Testis (tissue), 2 donors: Measurements from ENCODE around the gene ISLR2.
"Not testable (repeated sequence)": the region's sequence is repeated elsewhere in the genome, so short reads cannot be mapped to it uniquely, and the experiment has no call there.

ENCODE experiments used
- POLR2A ChIP-seq: fragments of 450-650 bp; IDR thresholded peaks from one replicate; pipeline ENCODE4 v1.6.1; 2017; ENCODE audit warnings: antibody characterized with exemption, mild to moderate bottlenecking, moderate library complexity
- TF ChIP-seq, protein P1 (sequence below), 3 experiments: fragments of 450-650 bp in 2 of 3; fragments of 200-600 bp in 1 of 3; sonication (generic) in 1 of 3; IDR thresholded peaks; one replicate each; pipeline ENCODE4 v1.5.1; 2016 to 2019; ENCODE audit warnings: antibody characterized with exemption in 3 of 3, mild to moderate bottlenecking in 2 of 3, moderate library complexity in 1 of 3

DNA sequence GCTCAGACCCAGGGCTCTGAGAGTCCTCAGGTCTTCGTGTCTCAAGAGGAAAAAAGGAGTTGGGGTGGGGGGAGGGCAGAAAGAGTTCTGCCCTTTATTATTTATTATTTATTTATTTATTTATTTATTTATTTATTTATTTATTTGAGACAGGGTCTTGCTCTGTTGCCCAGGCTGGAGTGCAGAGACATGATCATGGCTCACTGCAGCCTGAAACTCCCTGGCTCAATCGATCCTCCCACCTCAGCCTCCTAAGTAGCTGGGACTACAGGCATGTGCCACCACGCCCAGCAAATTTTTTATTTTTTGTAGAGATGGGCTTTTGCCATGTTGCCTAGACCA, 31.8 kb downstream of the ISLR2 start:
- TF ChIP-seq, protein P1, sequence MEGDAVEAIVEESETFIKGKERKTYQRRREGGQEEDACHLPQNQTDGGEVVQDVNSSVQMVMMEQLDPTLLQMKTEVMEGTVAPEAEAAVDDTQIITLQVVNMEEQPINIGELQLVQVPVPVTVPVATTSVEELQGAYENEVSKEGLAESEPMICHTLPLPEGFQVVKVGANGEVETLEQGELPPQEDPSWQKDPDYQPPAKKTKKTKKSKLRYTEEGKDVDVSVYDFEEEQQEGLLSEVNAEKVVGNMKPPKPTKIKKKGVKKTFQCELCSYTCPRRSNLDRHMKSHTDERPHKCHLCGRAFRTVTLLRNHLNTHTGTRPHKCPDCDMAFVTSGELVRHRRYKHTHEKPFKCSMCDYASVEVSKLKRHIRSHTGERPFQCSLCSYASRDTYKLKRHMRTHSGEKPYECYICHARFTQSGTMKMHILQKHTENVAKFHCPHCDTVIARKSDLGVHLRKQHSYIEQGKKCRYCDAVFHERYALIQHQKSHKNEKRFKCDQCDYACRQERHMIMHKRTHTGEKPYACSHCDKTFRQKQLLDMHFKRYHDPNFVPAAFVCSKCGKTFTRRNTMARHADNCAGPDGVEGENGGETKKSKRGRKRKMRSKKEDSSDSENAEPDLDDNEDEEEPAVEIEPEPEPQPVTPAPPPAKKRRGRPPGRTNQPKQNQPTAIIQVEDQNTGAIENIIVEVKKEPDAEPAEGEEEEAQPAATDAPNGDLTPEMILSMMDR (IDR thresholded peaks at IDR 0.05), result not testable (repeated sequence)
- TF ChIP-seq POLR2A, result not testable (repeated sequence)
